ENCODE measurements around the gene GPBP1L1.
"Not testable (repeated sequence)": the region's sequence is repeated elsewhere in the genome, so short reads cannot be mapped to it uniquely, and the experiment has no call there.

The GPBP1L1 gene

DNA sequence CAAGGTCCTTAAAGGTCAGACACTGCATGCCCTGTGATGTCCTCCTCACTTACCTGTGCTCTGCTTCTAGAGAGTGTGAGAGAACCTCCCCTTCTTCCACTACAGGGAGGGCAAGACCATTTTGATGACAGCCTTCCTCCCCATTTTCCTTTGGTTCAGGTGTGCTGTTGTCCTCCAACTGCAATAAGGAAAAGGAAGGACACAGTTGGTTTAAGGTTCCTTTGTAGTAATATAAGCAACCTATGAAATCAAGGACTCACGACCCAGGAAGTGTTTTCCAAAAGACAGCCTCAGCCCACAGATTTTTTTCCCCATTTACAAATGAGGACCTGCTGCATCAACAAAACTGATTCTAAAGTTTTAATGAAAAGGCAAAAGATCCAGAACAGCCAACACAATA lies 55.9 kb downstream of the GPBP1L1 start:
- no peak for DNase-seq

DNA sequence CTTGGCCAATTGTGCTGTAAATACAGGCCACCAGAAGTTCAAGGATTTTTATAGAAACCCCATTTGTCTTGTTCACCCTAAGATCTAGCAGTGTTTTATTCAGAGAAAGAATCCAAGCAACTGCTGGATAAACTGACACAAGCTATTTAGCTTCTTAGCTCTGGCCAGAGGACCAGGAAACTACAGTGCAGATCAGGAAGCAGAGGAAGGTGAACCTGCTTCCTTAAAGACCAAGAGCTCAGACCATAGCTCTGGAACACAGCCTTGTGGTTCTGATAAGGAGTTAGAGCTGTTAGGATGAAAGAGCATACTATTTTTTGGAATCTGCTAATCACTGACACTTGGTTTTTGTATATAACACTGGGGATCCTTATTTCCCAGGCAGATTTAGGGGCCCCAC lies 57.3 kb downstream of the GPBP1L1 start:
- no peak for DNase-seq

DNA sequence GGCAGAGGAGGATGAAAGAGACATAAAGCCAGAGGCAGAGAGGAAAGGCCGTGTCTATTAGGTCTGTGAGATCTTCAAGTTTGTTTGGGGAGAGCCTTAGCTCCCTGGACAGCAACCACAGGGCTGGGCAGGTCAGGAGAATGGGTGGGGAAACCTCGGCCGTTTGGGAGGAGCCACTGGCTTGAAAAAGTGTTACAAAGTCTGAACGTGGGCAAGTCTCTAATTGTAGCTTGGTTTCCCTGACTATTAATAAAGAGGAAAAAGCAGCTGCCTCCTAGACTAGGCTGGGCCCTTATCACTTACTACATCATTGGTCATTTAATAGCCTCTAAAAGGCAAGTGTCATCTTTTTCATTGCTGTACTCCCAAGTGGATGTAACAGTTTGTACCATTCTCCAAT lies 62.4 kb downstream of the GPBP1L1 start, which contains the start of gene CCDC17:
Gene CCDC17 (minus strand): TSS at position 83 of the 400 bp plus-strand sequence. CDS start 145 bp downstream, outside the sequence.
- DNase-seq = no peak

DNA sequence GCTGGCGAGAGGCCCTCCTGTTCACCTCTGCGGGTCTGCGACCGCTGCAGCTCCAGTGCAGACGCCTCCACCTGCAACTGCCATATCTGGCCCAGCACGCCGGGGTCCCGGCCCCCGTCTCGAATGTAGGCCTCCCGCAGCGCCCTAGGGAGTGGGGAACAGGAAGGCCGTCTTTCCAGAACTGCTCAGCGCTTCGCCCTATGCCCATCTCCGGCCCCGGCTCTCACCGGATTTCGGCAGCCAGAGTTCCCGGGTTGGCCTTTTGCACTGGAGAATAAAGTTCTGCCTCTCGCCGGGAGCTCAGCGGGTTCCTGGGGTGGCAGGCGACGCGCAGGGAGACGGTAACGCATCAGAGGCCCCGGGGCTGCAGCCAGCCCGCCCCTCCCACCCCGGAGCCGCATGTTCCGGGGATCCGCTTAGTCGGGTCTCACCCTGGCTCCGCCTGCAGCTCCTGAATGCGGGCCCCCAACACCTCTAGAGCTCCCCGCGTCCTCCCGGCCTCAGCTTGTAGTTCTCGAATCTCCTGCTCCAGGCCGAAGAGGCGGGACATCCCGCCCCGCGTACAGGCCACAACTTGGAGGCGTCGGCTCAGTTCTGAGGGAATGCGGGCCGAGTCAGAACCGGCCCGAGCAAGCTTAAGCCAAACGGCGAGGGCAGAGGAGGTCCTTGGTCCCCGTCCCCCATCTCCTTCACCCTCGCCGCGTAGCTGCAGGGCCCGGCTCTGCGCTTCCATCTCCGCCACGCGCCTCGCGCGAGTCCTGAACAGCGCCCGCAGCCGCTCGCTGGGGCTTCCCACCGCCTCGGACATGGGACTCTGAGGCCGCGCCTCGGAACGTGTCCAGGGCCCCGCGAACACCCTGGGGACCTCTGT lies 63.6 kb downstream of the GPBP1L1 start:
- no peak for DNase-seq

DNA sequence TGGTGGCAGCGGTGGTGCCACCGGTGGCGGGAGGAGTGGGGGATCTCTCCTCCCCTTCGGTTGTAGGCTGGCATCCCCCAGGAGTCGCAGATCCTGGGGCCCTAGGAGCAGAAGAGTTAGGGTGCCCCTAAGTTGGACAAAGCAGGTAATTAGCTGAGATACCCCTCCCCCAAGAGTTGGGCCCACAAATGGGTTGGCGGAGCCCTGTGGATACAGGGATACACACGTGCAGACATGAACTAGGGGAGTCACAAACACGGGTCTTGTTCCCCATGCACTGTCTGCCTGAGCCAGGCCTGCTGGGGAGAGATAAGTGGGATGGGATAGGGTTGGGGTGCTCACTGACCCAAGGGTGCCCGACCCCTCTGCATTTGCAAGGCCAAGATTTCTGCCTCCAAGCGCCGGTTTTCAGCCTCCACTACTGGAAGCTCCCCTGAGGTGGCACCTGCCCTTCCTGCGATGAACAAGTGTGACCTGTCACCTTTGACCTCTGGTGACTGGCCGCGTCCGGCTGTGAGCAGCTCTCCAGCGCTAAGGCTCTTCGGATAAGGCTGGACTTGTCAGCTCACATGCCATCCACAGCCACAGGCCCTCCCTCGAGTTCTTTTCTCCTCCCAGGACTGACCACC lies 64.3 kb downstream of the GPBP1L1 start:
- no peak for DNase-seq

DNA sequence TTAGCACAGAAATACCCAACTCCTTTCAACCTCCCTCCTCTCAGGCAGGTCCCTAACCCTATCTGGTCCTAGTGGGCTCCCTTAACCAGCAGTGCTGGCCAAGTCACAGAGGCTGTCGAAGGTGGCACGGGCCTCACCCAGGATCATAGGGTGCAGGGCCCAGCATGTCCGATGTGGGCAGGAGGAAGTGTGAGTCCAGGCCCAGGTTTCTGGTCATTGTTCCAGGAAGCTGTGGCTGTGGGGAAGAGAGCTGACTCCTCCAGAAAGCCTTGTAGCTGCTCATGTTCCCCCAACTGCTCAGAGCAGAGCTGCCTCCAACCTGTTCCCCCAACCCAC lies 64.9 kb downstream of the GPBP1L1 start:
- no peak for DNase-seq

DNA sequence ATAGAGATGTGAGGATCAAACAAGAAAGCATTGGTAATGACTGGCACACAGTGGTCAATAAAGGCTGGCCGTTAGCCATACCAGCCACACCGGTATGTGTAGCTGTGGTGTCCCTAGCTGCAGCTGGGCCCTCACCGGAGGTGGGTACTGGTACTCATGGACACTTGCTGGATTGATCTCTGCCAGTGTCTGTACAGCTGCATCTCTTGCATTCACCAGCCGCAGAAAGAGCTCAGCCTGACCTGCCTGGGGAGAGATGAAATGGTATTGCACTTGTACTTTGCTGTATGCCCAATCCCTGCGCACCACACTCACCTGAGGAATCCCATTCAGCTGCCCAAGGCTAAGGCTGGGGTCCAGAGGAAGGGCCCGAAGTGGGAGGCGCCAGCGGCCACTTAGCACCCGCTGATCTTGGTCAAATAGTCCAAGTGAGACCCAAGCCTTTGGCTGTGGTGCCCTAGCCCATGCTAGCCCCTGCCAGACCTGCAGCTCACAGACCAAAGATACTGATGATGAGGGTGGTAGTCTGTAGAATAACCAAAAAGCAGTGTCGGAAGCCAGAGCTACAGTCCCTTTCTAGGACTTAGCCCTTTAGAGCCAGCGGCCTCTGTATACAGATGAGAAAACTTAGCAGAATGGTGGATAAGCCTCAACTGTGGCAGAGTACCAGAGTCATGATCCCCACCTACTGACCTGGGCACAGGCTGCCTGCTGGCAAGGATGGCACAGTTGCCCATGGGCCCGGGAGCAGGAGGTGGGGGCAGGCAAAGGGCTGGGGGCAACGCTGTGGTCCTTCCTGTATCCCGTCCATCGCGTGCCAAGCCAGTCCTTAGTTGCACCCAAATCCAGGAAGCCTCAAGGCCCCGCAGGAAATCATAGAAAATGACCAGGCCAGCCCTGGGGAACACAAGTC lies 65.5 kb downstream of the GPBP1L1 start:
- DNase-seq = no peak

DNA sequence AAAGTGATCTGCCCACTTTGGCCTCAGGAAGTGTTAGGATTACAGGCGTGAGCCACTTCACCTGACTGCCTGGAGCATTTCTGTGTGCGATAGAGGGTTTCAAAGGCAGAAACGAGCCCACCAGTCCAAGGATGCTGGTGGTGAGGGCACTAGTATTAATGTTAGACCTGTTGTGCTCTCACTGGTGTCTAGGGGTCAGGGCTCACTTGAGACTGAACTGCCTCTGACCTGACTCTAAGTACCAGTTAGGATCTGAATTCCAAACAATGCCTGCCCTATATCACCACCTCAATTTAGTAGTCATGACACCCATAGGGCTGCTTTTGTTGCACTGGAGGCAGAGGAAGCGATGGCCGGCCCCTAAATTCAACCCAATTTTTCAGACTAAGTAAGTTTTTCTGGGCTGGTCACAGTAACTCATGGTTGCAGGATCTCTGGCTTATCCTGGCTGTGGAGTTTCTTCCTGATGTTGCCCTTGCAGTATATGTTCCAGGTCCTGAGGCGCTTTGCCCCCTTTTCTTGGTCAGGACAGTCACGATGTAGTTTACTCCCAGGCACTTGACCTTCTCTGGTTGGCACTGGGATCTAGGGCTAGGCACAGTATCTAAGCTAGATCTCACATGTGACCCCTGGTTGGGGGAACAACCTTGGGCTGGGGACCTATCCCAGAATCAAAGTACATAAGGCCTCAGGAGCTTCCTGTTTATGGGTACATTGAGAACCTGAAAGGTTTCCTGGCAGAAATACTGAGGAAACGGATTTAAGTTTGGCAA lies 67.0 kb downstream of the GPBP1L1 start:
- DNase-seq = no peak

DNA sequence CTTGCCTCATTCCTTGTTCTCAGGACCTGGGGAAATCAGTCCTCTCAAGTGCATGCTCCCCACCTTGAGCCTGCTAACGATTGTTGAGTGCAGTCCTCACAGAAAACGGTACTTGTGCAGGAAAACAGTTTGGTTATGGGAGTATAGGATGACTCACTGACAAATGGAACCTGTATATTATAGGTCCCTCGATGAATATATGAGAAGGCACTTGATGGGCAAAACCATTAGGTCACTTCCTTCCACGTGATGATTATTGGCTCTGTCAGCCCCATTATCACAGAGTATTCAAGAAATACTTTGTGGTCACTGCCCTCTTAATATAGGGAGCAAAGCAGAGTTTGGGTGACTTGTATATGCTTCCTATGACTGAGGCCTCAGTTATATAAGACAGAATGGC lies 68.7 kb downstream of the GPBP1L1 start:
- DNase-seq = no peak

DNA sequence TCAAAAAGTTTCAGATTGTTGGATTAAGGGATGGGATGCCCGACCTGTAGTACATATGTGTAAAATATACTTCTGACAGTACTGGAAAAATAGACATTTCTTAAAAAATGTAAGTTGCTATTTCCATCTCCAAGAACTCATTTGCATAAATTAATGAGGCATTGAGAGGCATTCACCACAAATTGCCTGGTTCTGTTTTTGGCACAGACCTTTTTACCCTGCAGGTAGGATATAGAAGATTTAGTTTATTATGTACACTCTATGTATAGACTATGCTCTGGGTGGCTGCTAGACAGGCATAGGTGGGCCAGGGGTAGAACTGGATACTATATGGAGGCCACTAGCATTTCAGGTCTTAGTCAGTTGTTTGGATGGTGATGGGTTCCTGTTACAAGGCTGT lies 70.4 kb downstream of the GPBP1L1 start:
- DNase-seq = no peak

DNA sequence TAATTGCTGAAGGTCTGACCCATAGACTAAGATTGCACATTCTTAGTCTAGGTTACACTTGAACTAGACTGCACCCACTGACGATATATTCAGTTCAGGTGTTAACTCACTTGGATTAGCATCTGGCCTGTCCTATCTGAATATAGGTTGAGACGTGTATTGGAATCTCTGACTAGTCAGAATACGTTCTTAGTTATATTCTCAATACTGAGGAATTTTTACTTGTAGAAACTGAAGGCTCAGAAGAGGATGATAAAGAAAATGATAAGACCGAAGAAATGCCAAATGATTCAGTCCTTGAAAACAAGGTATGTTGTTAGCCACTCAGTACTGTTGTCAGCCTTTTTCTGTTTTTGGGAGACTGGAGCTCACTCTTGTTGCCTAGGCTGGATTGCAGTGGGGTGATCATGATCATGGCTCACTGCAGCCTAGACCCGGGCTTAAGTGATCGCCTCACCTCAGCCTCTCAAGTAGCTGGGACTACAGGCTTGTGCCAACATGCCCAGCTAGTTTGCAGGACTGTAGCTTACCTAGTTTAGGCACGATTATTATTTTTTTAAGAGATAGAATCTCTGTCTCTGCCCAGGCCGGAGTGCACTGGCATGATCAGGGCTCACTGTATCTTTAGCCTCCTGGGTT lies 73.3 kb downstream of the GPBP1L1 start:
- no peak for DNase-seq

DNA sequence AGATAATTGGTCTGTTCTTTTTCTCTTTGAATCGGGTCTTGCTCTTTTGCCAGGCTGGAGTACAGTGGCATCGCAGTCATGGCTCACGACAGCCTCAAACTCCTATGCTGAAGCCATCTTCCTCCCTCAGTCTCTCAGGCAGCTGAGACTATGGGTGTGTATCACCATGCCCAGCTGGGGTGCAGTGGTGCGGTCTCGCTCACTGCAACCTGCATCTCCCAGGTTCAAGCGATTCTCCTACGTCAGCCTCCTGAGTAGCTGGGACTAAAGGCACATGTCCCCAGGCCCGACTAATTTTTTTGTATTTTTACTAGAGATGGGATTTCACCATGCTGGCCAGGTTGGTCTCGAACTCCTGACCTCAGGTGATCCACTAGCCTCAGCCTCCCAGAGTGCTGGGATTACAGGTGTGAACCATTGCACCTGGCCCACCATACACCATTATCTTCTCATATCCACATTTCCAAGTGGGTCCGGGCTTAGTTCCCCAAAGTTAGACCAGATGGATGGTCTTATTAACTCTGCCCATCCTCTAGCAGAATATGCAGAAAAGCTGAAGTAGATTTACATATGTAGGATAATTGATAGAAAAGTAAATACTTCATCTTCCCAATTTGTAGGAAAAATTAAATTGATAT lies 75.6 kb downstream of the GPBP1L1 start:
- DNase-seq = no peak

DNA sequence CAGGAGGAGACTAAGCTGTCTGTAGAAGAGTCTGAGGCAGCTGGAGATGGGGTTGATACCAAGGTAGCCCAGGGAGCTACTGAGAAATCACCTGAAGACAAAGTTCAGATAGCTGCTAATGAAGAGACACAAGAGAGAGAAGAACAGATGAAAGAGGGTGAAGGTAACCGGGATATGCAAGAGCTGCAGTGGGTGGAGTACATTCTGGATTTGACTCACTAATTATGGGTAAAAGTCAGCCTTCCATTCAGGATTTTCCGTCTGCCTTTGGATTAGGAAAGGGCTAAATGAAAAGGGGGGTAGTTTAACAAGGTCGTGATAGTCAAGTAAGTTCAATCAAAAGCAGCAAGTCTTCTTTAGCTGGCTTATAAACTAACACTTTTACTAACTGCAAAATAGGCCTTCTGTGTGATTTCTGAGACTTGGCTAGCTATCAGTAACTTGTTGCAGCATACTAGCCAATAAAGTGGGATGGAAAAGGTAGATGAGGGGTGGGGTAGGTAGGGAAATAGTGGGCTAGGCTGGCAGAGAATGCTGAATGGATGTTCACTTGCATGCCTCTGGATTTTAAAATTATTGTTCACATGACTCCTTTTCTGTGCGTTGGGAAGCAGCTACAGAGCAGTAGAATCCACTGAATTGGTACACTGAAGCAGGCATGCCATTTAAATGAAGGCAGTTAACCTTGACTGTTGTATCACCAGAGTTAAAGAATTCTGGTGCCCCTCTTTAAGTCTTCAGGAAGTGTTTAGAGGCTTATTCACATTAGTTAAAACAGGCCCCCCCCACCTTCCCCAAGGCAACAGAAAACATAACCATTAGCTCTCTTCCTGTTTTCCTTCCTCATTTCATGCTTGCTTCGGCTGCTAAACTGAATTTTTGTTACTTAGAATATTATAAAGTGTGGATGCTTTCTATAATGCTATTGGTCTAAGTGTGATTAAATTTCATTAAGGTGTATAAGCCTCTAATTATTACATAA lies 77.9 kb downstream of the GPBP1L1 start:
- DNase-seq = no peak

DNA sequence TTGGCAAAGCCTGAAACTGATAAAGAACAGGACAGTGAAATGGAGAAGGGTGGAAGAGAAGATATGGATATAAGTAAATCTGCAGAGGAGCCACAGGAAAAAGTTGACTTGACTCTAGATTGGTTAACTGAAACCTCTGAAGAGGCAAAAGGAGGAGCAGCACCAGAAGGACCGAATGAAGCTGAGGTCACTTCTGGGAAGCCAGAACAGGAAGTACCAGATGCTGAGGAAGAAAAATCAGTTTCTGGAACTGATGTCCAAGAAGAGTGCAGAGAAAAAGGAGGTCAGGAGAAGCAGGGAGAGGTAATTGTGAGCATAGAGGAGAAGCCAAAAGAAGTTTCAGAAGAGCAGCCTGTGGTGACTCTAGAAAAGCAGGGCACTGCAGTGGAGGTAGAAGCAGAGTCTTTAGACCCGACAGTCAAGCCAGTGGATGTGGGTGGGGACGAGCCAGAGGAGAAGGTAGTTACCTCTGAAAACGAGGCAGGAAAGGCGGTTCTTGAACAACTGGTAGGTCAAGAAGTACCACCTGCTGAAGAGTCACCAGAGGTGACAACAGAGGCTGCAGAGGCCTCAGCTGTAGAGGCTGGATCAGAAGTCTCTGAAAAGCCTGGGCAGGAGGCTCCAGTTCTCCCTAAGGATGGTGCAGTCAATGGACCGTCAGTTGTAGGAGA lies 78.8 kb downstream of the GPBP1L1 start:
- no peak for DNase-seq

DNA sequence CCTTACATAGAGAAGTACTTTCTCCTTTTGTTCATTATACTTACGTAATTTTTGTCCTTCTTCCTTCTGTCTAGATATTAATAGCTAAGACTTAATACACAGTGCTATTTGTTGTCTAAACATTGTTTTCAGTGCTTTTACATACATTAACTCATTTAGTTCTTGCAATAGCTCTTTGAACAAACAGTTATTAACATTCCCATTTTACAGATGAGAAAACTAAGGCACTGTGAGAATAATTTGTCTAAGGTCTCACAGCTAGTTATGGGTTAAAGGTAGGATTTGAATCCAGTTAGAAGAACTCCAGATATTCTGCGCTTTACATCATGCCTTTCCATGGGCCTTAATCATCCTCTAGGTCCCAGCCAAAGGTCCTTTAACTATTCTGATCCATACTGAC lies 82.1 kb downstream of the GPBP1L1 start:
- no peak for DNase-seq

DNA sequence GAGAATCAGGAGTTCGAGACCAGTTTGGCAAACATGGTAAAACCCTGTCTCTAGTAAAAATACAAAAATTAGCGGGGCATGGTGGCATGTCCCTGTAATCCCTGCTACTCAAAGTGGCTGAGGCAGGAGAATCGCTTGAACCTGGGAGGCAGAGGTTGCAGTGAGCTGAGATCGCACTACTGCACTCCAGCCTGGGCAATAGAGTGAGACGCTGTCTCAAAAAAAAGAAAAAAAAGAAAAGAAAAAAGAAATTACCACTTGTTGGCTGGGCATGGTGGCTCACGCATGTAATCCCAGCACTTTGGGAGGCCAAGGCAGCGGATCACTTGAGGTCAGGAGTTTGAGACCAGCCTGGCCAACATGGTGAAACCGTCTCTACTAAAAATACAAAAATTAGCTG lies 89.6 kb downstream of the GPBP1L1 start:
- not testable (repeated sequence) for DNase-seq

DNA sequence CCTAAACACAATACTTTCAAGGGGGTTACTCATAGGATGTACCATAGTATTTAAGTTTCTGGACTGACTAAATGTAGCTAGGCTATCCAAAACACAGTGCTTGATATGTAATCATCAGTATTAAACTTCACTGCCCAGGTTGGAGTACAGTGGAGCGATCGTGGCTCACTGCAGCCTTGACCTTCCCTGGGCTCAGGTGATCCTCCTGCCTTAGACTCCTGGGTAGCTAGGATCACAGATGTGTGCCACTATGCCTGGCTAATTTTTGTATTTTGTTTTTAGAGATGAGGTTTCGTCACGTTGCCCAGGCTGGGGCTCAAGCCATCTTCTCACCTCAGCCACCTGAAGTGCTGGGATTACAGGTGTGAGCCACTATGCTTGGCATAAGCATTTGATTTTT lies 91.9 kb downstream of the GPBP1L1 start:
- no peak for DNase-seq

DNA sequence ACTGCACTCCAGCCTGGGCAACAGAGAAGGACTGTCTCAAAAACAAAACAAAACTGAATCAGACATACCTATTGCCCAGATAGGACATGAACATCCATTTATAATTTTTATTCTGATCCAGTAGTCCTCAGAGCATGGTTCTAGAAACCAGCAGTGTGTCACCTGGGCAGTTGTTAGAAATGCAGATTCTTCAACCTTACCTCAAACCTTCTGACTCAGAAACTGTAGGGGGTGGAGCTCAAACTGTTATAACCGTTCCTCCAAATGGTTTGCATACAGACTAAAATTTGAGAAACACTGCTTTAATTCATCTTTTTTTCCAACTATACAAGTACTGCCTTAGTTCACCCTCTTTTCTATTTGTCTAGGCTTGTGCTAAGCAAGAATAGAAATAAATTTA lies 96.5 kb downstream of the GPBP1L1 start:
- no peak for DNase-seq

DNA sequence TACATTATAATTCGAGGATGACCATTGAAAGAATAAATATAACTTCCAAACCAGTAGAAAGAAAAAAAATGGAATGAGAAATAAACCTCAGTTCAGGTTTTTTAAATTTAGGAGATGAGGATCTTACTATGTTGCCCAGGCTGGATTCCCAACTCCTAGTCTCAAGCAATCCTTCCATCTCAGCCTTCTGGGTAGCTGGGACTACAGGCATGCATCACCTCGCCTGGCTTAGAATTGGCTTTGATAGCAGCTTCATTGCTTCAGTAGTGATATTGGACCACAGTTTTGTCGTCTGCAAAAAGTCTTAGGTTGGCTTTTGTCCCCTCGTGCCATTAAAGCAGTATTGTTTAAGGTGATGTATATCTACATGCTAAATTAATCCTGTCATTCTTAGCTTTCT lies 99.6 kb downstream of the GPBP1L1 start:
- DNase-seq = no peak

All from fibroblast of upper back skin (primary cell).